ENCODE results near the gene DHX9.
A peak's percentile ranks its signal among the peaks of the same experiment; 100 is the strongest.

The DHX9 gene

GRCh38 chr1:182842265-182842664 lies 3.1 kb downstream of the DHX9 start:
- no peak for DNase-seq

- no peak for DNase-seq
These were observed 6.2 kb downstream of the DHX9 start for GRCh38 chr1:182845379-182845778.

- no peak for DNase-seq
These were observed 6.7 kb downstream of the DHX9 start for GRCh38 chr1:182845894-182846293.

- no peak for DNase-seq
These were observed 8.0 kb downstream of the DHX9 start for GRCh38 chr1:182847105-182847504.

GRCh38 chr1:182848736-182849135 lies 9.6 kb downstream of the DHX9 start:
- no peak for DNase-seq

- DNase-seq = no peak
These were observed 11.2 kb downstream of the DHX9 start for GRCh38 chr1:182850319-182850718.

- no peak for DNase-seq
These were observed 12.7 kb downstream of the DHX9 start for GRCh38 chr1:182851825-182852224.

GRCh38 chr1:182855911-182856310 lies 16.8 kb downstream of the DHX9 start:
- DNase-seq = peak; percentile 22

- no peak for DNase-seq
These were observed 18.1 kb downstream of the DHX9 start for GRCh38 chr1:182857212-182857611.

GRCh38 chr1:182860658-182861057 lies 21.5 kb downstream of the DHX9 start:
- DNase-seq = no peak

GRCh38 chr1:182861994-182862393 lies 22.8 kb downstream of the DHX9 start:
- DNase-seq = peak; percentile 39

GRCh38 chr1:182862827-182863226 lies 23.7 kb downstream of the DHX9 start:
- no peak for DNase-seq

- DNase-seq = no peak
These were observed 24.8 kb downstream of the DHX9 start for GRCh38 chr1:182863940-182864339.

- DNase-seq = no peak
These were observed 28.7 kb downstream of the DHX9 start for GRCh38 chr1:182867861-182868260.

- no peak for DNase-seq
These were observed 30.1 kb downstream of the DHX9 start for GRCh38 chr1:182869241-182869666.

GRCh38 chr1:182872881-182873280 lies 33.7 kb downstream of the DHX9 start:
- no peak for DNase-seq

- DNase-seq = no peak
These were observed 36.7 kb downstream of the DHX9 start for GRCh38 chr1:182875889-182876288.

- DNase-seq = no peak
These were observed 38.2 kb downstream of the DHX9 start for GRCh38 chr1:182877331-182877730.

GRCh38 chr1:182877842-182878241 lies 38.7 kb downstream of the DHX9 start:
- no peak for DNase-seq

GRCh38 chr1:182884872-182885271 lies 45.7 kb downstream of the DHX9 start:
- DNase-seq = no peak

- no peak for DNase-seq
These were observed 46.4 kb downstream of the DHX9 start for GRCh38 chr1:182885591-182885990.

GRCh38 chr1:182886985-182887384 lies 47.8 kb downstream of the DHX9 start:
- DNase-seq = no peak

- peak; percentile 13 for DNase-seq
These were observed 49.8 kb downstream of the DHX9 start for GRCh38 chr1:182888736-182889531.

- no peak for DNase-seq
These were observed 50.9 kb downstream of the DHX9 start for GRCh38 chr1:182889997-182890396.

Data from fibroblast of skin of right biceps (primary cell).